MCF 10A (cell line): ENCODE data around the gene CFAP65. TPM values are rescaled to one million over a fixed set of nuclear protein-coding genes. Genes with fewer than 3 reads are reported as not detected.

Source experiments
- BruUV-seq: library from RNA; stranded (reverse); fragments of 400-500 nt; replicated peaks from 2 replicates; lab custom pipeline; 2021; lab: Mats Ljungman, UMichigan
- CTCF ChIA-PET: fragments of 300-600 bp; sonication (Branson Sonifier 250); formaldehyde crosslinking; extraction: SDS; loops from one replicate; lab custom pipeline; 2021; ENCODE audit warnings: antibody characterized with exemption, inconsistent platforms; lab: Yijun Ruan, JAX
- POLR2A ChIA-PET: fragments of 300-600, 350-650 bp; sonication (Branson Sonifier 250); formaldehyde crosslinking; extraction: SDS; loops from one replicate; lab custom pipeline; 2020; ENCODE audit warnings: antibody characterized with exemption, inconsistent platforms; lab: Yijun Ruan, JAX
- DNase-seq: peaks from one replicate; pipeline ENCODE4 v3.0.0-alpha.2; 2018; ENCODE audit not compliant: unreplicated experiment
- H3K27ac Mint-ChIP-seq: one replicate; pipeline ENCODE4 v1.8.0; 2022; ENCODE audit warnings: mild to moderate bottlenecking, low read depth, mixed read lengths; ENCODE audit not compliant: unreplicated experiment
- H3K27me3 Mint-ChIP-seq: one replicate; pipeline ENCODE4 v1.8.0; 2022; ENCODE audit warnings: mixed read lengths; ENCODE audit not compliant: insufficient read depth, unreplicated experiment
- H3K36me3 Mint-ChIP-seq: one replicate; pipeline ENCODE4 v1.8.0; 2022; ENCODE audit warnings: mild to moderate bottlenecking, moderate library complexity, mixed read lengths; ENCODE audit not compliant: insufficient read depth, unreplicated experiment
- H3K4me1 Mint-ChIP-seq: one replicate; pipeline ENCODE4 v1.8.0; 2022; ENCODE audit warnings: mixed read lengths; ENCODE audit not compliant: insufficient read depth, unreplicated experiment
- H3K4me3 Mint-ChIP-seq: one replicate; pipeline ENCODE4 v1.8.0; 2022; ENCODE audit warnings: mild to moderate bottlenecking, moderate library complexity, mixed read lengths; ENCODE audit not compliant: unreplicated experiment
- H3K9me3 Mint-ChIP-seq: one replicate; pipeline ENCODE4 v1.8.0; 2022; ENCODE audit warnings: mixed read lengths; ENCODE audit not compliant: unreplicated experiment
- intact Hi-C: fragments of 100-400 bp; cut with micrococcal nuclease; formaldehyde crosslinking; loops from 2 replicates; pipeline ENCODE4 v1.14.1; 2022
- total RNA-seq: library from RNA; stranded (reverse); gene quantifications from 2 replicates; pipeline ENCODE4 v1.2.3, GENCODE V29; 2022
- TF ChIP-seq, protein P1 (sequence below): fragments of 200-600 bp; IDR thresholded peaks from one replicate; pipeline ENCODE4 v1.8.0; 2022; ENCODE audit warnings: antibody characterized with exemption, mild to moderate bottlenecking; ENCODE audit not compliant: unreplicated experiment

Gene CFAP65
- total RNA-seq, 1 experiment from 2014 or later: not detected

DNA sequence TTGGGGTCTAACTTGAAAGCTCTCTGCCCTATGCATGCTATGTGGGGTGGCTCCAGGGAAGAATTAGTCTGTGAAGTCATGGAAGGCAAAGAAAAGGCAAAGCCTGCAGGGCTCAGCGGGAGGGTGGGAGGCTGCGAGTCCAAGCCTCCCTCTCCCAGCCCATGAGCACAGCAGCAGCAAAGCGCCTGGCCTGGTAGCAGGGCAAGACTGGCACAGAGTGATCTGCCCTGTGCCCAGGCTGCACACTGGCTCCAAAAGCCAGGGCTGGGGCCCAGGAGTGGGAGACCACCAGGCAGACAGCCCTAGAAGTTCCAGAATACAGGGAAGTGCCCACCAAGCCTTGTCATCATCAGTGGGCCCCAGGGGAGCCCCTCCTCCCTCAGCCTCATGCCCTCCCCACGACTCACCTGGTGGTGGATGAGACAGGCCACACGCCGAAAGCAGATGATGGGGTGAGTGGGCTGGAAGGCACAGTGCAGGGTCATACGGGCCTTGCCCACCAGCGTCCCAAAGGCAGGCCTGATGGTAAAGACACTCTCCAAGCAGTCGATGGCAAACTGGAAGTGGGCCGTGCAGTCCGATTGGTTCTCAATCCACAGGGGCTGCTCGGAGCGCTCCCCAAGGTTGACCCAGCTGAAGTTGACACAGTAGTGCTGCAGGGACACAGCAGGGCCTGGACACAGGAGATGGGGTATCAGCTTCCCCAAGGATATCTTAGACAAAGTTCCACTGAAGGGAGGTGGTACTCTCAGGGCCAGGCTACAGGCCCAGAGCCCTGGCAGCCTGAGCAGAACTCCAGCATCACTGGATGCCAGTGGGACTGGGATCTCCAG lies 12.1 kb downstream of the CFAP65 start:
- H3K4me1 Mint-ChIP-seq: no peaks in the 10 kb centered on the region
- DNase-seq: no peak
- no TSS peak for BruUV-seq
- TF ChIP-seq, protein P1, sequence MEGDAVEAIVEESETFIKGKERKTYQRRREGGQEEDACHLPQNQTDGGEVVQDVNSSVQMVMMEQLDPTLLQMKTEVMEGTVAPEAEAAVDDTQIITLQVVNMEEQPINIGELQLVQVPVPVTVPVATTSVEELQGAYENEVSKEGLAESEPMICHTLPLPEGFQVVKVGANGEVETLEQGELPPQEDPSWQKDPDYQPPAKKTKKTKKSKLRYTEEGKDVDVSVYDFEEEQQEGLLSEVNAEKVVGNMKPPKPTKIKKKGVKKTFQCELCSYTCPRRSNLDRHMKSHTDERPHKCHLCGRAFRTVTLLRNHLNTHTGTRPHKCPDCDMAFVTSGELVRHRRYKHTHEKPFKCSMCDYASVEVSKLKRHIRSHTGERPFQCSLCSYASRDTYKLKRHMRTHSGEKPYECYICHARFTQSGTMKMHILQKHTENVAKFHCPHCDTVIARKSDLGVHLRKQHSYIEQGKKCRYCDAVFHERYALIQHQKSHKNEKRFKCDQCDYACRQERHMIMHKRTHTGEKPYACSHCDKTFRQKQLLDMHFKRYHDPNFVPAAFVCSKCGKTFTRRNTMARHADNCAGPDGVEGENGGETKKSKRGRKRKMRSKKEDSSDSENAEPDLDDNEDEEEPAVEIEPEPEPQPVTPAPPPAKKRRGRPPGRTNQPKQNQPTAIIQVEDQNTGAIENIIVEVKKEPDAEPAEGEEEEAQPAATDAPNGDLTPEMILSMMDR: no peak
- ChIA-PET CTCF (interaction anchor here (0.6 to 14.0 kb wide), 50 partner anchors 7 to 369 kb away, joined by 3 to 178 read pairs (median 6); partner anchors contain the start of gene CFAP65), POLR2A (interaction anchor here (1.0 to 1.2 kb wide), 3 partner anchors 12 to 126 kb away, joined by 4 to 8 read pairs (median 4); partner anchors contain the start of gene CFAP65)
- no peak overlapping the region for H3K4me3 Mint-ChIP-seq
- H3K36me3 Mint-ChIP-seq: peaks cover 4% of the 10 kb centered on the region
- no peaks in the 10 kb centered on the region for H3K9me3 Mint-ChIP-seq
- intact Hi-C loops: loop anchor here (1.0 kb wide), 3 partner anchors 33 to 126 kb away; no protein-coding TSS in a partner anchor
- peaks cover 26% of the 10 kb centered on the region for H3K27me3 Mint-ChIP-seq
- no peak overlapping the region for H3K27ac Mint-ChIP-seq

DNA sequence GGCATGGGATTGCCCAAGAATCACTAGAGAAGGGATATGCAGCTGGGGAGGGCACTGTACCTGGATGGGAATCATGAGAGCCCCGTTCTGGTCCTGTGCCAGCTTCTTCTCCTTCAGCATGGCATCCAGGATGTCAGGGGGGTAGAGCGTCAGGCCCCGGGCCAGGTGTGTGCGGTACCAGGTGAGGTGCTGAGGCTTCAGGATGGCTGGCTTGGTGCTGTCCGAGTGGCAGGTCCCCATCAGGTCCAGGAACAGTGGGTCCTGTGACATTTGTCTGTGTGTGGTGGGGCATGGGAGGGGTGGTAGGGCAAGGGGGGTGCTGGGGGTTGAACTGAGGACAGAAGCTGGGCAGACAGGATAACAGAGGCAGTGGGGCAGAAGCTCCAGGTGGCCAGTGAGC lies 13.2 kb downstream of the CFAP65 start:
- H3K4me3 Mint-ChIP-seq: no peak overlapping the region
- POLR2A ChIA-PET: no interaction called here
- no peak overlapping the region for H3K27ac Mint-ChIP-seq
- CTCF ChIA-PET: interaction anchor here (0.5 to 14.0 kb wide), 15 partner anchors 9 to 251 kb away, joined by 3 to 178 read pairs (median 4); partner anchors contain the start of gene CFAP65
- peaks cover 16% of the 10 kb centered on the region for H3K27me3 Mint-ChIP-seq
- DNase-seq: no peak
- intact Hi-C loops: no loop called here
- no TSS peak for BruUV-seq
- H3K36me3 Mint-ChIP-seq: peaks cover 4% of the 10 kb centered on the region
- H3K9me3 Mint-ChIP-seq: no peaks in the 10 kb centered on the region
- no peaks in the 10 kb centered on the region for H3K4me1 Mint-ChIP-seq
- TF ChIP-seq, protein P1: no peak

DNA sequence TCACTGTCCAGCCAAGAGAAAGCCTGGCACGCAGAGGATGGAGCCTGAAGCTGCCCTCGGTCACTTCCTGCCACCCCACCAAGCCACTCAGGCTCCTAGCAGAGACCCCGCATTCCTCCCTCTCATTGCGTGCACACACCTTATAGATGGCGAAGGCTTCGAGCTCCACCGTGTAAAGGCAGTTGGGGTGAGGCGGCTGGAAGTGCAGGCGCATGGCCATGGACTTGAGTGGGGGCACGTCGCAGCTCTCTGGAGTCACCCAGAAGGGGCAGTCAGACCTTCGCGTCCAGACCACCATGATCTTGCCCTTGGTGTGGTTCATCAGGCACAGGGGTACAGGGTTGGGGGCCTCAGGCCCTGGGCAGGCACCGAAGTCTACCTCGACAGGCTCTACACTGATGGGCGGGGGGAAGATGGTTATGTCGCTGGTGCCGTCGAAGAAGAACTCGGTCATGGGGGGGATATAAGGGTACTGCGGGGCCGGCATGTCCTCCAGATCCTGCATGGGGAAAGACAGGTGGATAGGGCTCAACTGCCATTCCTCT lies 13.7 kb downstream of the CFAP65 start:
- Mint-ChIP-seq H3K4me1 (no peaks in the 10 kb centered on the region), H3K27me3 (peaks cover 10% of the 10 kb centered on the region), H3K36me3 (peaks cover 4% of the 10 kb centered on the region), H3K27ac (no peak overlapping the region), H3K4me3 (no peak overlapping the region), H3K9me3 (no peaks in the 10 kb centered on the region)
- ChIA-PET CTCF (interaction anchor here (0.5 to 14.0 kb wide), 21 partner anchors 11 to 546 kb away, joined by 3 to 178 read pairs (median 4); partner anchors contain the start of gene CFAP65), POLR2A (interaction anchor here (1.1 kb wide), 1 partner anchor 127 kb away, joined by 3 read pairs; no protein-coding TSS in a partner anchor)
- intact Hi-C loops: no loop called here
- TF ChIP-seq, protein P1: no peak
- BruUV-seq: no TSS peak
- DNase-seq: no peak

DNA sequence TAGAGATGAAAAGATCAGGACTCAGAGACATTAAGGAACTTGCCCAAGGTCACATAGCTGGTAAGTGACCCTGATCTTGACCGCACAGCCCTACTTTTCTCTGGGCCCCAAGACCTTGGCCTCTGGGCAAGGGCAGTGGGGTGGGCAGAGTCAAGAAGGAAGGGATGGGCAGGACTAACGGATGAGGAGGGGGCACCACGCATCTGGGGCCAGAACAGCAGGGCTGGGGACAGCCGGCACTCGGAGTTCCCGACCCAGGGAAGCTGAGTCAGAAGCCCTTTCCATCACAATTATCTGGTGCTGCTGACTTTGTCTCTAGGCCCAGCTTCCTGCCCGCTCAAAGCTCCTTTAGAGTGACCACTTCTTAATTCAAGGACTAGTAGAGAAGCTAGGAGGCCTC lies 14.4 kb downstream of the CFAP65 start:
- intact Hi-C loops: no loop called here
- H3K36me3 Mint-ChIP-seq: peaks cover 4% of the 10 kb centered on the region
- no peaks in the 10 kb centered on the region for H3K9me3 Mint-ChIP-seq
- no TSS peak for BruUV-seq
- ChIA-PET POLR2A (interaction anchor here (1.1 kb wide), 1 partner anchor 128 kb away, joined by 3 read pairs; no protein-coding TSS in a partner anchor), CTCF (interaction anchor here (0.6 to 14.0 kb wide), 14 partner anchors 9 to 547 kb away, joined by 3 to 178 read pairs (median 4); partner anchors contain the start of gene CFAP65)
- peaks cover 4% of the 10 kb centered on the region for H3K27me3 Mint-ChIP-seq
- TF ChIP-seq, protein P1: no peak
- no peak overlapping the region for H3K4me3 Mint-ChIP-seq
- H3K4me1 Mint-ChIP-seq: no peaks in the 10 kb centered on the region
- no peak for DNase-seq
- no peak overlapping the region for H3K27ac Mint-ChIP-seq
